Left cardiac atrium (tissue), 4 donors: ENCODE results near the gene MED29. TPM values are rescaled to one million over a fixed set of nuclear protein-coding genes. Genes with fewer than 3 reads are reported as not detected.

Experiments
- ATAC-seq, 2 donors: fragments of 200-7000 bp; cut with Tn5 transposase; one replicate each; pipeline ENCODE4 v1.9.1; 2020; ENCODE audit warnings: mild to moderate bottlenecking in 2 of 2, moderate library complexity in 2 of 2
- DNase-seq: peaks from one replicate; pipeline ENCODE4 v3.0.0-alpha.2; 2020
- intact Hi-C, 2 donors: fragments of 100-400 bp; cut with DNase I; formaldehyde crosslinking; loops; one replicate each; pipeline versions ENCODE4 v1.14.1 to v1.15.1; 2022 to 2023
- total RNA-seq, 2 donors: library from RNA; stranded (reverse); fragmentation: NEBNext Ultra II Directional; extraction: Animal tissue kit (Norgen Biotek cat#: 25700); gene quantifications; one replicate each; pipeline ENCODE4 v1.2.1, GENCODE V29; 2021
- donor health status: DM: no; HTN: yes; CAD: no.
- donor health status: DM: no; HTN: yes; CAD: no; lungs with severe emphysema.
- donor health status: DM: yes; HTN: yes; CAD: no.
- donor health status: Dilated cardiomyopathy.

The MED29 gene
- total RNA-seq, 2 donors from 2014 or later = 21.3 to 25.1 TPM

- no peak for ATAC-seq
- no peak for DNase-seq
- intact Hi-C loops = loop anchor here in 1 of 2 donors (1.0 kb wide), 1 partner anchor 47 kb away; no protein-coding TSS in a partner anchor
Observed at GRCh38 chr19:39389631-39390414, 1.4 kb upstream of the MED29 start.

GRCh38 chr19:39390451-39390750 is 777 bp upstream of the MED29 start:
- intact Hi-C loops = loop anchor here in 1 of 2 donors (1.0 kb wide), 1 partner anchor 47 kb away; no protein-coding TSS in a partner anchor
- peak in 1 of 2 donors; percentile 27 for ATAC-seq
- no peak for DNase-seq

DNA sequence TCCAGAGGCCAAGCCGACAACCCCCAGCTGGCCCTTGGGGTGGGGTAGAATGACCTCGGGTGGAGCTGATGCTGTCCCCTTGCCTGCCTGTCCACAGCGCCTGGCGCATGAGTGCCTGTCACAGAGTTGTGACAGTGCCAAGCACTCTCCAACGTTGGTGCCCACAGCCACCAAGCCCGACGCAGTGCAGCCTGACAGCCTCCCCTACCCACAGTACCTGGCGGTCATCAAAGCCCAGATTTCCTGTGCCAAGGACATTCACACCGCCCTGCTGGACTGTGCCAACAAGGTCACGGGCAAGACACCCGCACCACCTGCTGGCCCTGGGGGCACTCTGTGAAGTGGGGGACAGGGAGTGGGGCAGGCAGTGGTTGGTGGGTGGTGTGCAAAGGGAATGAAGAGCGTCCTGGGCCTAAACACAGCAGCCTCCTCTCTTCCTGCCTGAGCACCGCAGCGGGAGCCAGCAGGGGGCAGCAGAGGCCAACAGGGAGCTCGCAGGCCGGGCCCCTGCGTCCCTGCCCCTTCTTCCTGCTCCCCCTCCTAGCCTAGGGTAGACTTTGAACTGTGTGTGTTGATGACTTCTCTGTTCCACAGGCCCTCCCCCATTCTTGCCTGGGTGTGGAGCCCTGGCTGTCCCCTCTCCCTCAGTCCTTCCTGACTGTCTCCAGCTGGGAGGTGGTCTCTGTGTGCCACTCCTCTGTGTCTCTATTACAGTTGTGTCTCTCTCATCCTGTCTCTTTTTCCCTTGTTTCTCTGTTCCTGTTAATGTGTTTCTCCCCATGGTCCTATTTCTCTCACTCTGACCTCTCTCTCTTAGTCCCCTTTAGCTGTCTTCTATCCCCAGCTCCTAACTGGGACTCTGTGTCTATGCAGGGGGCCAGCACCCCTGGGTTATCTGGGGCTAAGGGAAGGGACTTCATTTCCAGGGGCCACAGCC is 6.5 kb downstream of the MED29 start:
- intact Hi-C loops = loop anchor here in 1 of 2 donors (1.0 kb wide), 1 partner anchor 15 kb away; the partner anchor contains the start of gene PLEKHG2

DNA sequence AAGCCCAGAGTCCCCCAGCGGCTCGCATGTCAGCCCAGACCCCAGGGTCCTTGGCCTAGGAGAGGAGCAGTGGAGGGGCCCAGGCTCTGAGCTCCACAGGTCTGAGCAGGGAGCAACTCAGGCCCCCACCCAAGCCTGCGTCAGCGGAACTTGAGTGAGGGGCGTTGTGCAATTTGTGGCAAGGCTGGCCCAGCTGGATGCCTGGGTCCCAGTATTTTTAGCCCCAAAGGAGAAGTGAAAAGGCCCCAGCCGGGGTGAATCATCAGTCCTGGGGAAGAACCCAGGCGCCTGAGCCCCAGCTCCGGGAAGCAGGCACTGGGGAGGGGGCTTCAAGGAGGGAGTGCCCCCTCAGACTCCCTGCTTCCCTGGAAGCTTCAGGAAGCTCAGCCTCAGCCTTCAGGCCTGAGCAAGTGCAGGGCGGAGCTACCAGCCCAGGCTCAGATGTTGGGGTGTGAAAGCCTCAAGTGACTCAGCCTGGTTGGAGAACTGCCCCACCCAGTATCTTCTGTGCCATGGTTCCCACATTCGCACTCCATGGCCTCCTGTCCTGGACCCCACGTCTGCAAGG is 7.2 kb downstream of the MED29 start:
- ATAC-seq (peak in 1 of 2 donors; percentile 32), DNase-seq (peak; percentile 80)
- intact Hi-C loops = no loop called here

More for the DNA sequence above, 6.5 kb downstream of the MED29 start:
- DNase-seq (peak; percentile 92), ATAC-seq (peak; percentile 80 to 83)

- DNase-seq = no peak
- ATAC-seq = no peak
- intact Hi-C loops = no loop called here
Observed at GRCh38 chr19:39399668-39400050, 8.5 kb downstream of the MED29 start.

GRCh38 chr19:39400061-39400460 is 8.9 kb downstream of the MED29 start:
- DNase-seq = no peak
- no peak for ATAC-seq
- intact Hi-C loops = no loop called here

DNA sequence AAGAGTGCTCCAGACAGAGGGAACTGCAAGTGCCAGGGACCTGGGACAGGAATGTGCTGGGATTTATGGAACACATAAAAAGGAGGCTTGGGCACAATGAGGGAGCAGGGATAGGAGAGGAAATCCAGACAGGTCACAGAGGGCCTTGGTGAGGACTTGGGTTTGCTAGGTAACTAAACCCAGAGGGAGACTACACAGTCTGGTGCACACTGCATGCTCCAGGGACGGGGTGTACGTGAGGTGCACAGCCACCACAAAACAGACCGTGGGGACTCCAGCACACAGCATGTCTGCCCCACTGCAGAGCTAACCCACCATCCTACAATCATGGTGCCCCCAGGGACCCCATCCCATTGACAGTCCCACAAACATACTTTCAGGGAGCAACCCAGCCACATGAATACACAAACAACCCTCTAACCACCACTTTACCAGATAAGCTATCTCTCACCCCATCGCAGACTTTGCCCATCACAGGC is 9.9 kb downstream of the MED29 start:
- no peak for ATAC-seq
- intact Hi-C loops = no loop called here
- no peak for DNase-seq

- ATAC-seq (no peak), DNase-seq (peak; percentile 66)
- intact Hi-C loops = no loop called here
Observed at GRCh38 chr19:39401549-39402345, 10.6 kb downstream of the MED29 start.

DNA sequence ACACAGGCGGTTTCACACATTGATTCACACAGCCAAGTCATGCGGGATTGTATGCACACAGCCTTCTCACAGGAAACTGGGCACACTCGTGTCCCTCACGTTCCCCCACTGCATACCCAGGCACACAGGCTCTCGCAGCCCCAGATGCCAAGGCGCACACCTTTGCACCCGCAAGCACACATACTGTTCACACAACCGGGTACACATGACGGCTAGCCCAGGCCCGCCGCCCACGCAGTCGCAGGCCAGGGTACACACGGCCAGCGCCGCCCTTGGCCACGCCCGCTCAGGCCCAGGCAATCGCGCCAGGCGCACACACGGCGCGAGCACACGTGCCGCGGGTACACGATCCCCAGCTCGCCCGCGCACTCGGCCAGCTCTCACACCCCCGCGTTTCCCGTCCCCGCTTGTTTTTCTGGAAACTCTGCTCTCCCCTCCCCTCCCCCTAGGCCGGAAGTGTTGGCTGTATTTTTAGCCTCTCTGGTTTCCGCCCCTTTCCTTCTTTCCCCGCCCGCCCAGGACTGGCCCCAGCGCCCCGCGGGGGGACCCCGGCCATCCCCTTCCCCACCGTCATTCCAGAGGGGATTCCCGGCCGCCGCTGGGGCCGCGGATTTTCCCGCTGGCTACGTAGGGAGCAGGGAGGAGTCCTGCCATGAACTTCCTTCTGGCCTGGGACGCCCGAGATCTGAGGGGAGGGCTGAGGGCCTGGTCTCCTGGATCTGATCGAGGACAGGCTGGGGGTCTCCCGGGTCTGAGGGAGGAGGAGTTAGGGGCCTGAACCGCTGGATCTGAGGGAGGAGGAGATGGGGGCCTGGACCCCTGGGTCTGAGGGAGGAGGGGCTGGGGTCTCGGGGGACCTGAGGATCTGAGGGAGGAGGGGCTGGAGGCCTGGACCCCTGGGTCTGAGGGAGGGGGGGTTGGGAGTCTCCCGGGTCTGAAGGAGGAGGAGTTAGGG is 11.4 kb downstream of the MED29 start:
- DNase-seq (peak; percentile 97), ATAC-seq (peak; percentile 39 to 44)
- intact Hi-C loops = no loop called here

DNA sequence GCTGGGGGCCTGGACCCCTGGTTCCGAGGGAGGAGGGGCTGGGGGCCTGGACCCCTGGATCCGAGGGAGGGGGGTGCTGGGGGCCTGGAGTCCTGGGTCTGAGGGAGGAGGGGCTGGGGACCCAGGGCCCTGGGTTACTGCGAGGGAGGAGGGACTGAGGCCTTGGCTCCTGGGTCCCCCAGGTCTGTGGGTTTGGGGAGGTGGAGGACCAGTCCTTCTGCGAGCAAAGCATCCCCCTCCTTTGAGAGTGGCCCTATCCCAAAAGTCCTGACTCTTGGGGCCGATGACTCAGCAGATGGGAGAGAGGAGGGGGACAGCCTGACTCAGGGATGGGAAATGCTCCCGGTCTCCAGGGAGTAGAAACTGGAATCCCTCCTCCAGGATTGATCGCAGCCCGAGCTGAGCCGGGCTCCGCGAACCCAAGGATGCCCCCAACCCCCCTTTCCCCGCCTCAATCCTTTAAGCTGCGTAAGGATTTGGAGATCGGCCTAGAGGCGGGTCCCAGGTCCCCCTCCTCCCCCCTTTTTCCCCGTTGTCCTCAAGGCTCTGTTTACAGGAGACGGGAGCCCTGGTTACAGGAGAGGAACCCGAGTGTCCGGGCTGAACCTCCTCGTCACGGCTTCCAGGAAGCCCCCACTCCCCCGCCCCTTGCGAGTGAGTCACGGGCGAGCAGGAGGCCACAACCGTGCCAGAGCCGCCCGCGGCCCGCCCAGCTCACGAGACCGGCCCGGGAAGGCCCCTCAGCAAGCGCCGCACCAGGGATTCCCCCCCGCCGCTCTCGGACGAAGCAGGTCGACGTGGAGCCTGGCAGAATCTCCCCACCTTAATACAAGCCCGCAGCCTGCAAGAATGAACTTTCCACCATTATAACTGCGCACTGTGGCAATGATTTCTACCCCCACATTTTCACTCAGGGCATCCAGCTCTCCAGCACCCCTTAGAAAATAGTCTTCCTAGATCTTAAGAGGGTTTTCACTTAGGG is 12.4 kb downstream of the MED29 start:
- peak; percentile 99 for DNase-seq
- peak; percentile 53 to 66 for ATAC-seq
- intact Hi-C loops = no loop called here

- no peak for ATAC-seq
- no peak for DNase-seq
- intact Hi-C loops = no loop called here
Observed at GRCh38 chr19:39405261-39405957, 14.2 kb downstream of the MED29 start.

GRCh38 chr19:39405958-39406655 is 14.9 kb downstream of the MED29 start:
- no peak for DNase-seq
- no peak for ATAC-seq
- intact Hi-C loops = no loop called here

GRCh38 chr19:39406656-39407409 is 15.7 kb downstream of the MED29 start, which contains the start of gene ZFP36:
Gene ZFP36, plus strand, starts transcription at chr19:39406847. Its CDS starts 58 bp downstream, at chr19:39406905.
- intact Hi-C loops = no loop called here
- ATAC-seq = peak; percentile 45 to 49
- DNase-seq = peak; percentile 92

- no peak for DNase-seq
- ATAC-seq = no peak
- intact Hi-C loops = no loop called here
Observed at GRCh38 chr19:39407410-39407659, 16.2 kb downstream of the MED29 start.
